Gastroesophageal sphincter (tissue), 3 donors: ENCODE measurements around the gene ZBTB43.

ENCODE experiments used
- EP300 ChIP-seq: sonication (generic); formaldehyde crosslinking; IDR thresholded peaks from one replicate; pipeline ENCODE4 v1.6.1; 2017; ENCODE audit warnings: antibody characterized with exemption, mild to moderate bottlenecking
- POLR2AphosphoS5 ChIP-seq: sonication (generic); formaldehyde crosslinking; IDR thresholded peaks from one replicate; pipeline ENCODE4 v1.6.1; 2017; ENCODE audit warnings: antibody characterized with exemption
- TF ChIP-seq, protein P1 (sequence below), 4 experiments: fragments of 200-600 bp in 2 of 4; fragments of 450-650 bp in 2 of 4; sonication (generic) in 1 of 4; IDR thresholded peaks; one replicate each; pipeline ENCODE4 v1.5.1; 2017 to 2019; ENCODE audit warnings: antibody characterized with exemption in 4 of 4, mild to moderate bottlenecking in 2 of 4, moderate library complexity in 2 of 4

DNA sequence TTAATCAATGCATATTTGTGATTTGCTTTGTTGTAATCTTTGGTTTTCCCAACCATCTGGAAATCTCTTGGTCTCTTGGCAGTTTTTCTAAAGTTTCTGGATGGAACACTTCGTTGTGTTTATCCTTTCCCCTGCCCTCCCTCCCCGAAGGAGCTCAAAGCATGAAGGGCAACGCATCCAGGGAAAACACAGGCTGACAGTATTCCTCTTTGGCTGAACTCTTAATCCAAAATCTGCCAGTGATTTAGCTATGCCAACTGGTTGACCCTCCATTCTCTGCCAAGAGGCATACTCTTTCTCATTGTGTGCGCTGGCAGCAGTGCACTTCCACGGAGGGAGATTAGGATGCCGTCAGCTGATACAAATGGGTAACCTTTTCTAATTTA is 76.1 kb downstream of the ZBTB43 start:
- TF ChIP-seq, protein P1, sequence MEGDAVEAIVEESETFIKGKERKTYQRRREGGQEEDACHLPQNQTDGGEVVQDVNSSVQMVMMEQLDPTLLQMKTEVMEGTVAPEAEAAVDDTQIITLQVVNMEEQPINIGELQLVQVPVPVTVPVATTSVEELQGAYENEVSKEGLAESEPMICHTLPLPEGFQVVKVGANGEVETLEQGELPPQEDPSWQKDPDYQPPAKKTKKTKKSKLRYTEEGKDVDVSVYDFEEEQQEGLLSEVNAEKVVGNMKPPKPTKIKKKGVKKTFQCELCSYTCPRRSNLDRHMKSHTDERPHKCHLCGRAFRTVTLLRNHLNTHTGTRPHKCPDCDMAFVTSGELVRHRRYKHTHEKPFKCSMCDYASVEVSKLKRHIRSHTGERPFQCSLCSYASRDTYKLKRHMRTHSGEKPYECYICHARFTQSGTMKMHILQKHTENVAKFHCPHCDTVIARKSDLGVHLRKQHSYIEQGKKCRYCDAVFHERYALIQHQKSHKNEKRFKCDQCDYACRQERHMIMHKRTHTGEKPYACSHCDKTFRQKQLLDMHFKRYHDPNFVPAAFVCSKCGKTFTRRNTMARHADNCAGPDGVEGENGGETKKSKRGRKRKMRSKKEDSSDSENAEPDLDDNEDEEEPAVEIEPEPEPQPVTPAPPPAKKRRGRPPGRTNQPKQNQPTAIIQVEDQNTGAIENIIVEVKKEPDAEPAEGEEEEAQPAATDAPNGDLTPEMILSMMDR (IDR thresholded peaks at IDR 0.05) = no peak
- TF ChIP-seq POLR2AphosphoS5 = no peak
- no peak for TF ChIP-seq EP300
